CD8-positive, alpha-beta memory T cell (primary cell): ENCODE measurements around the gene FBLN5. TPM values are rescaled to one million over a fixed set of nuclear protein-coding genes. Genes with fewer than 3 reads are reported as not detected.

ENCODE experiments used
- CTCF ChIA-PET: fragments of 350-600 bp; sonication (Branson Sonifier 250); formaldehyde crosslinking; loops from one replicate; lab custom pipeline; 2021; ENCODE audit warnings: antibody characterized with exemption; lab: Charles Lee
- POLR2A ChIA-PET: fragments of 350-600 bp; sonication (Branson Sonifier 250); formaldehyde crosslinking; loops from one replicate; lab custom pipeline; 2021; ENCODE audit warnings: antibody characterized with exemption; lab: Charles Lee
- DNase-seq, 5 donors: peaks; one replicate each; pipeline versions ENCODE4 v3.0.0 to v3.0.0-alpha.2; 2020 to 2022; ENCODE audit warnings: mixed read lengths in 1 of 5
- H3K27ac ChIP-seq: one replicate; pipeline ENCODE4 v1.7.0; 2013; ENCODE audit warnings: low read depth, mild to moderate bottlenecking, low read length, moderate library complexity
- H3K27me3 ChIP-seq: 2 replicates; pipeline ENCODE4 v1.7.0; 2013; ENCODE audit warnings: low read length, mild to moderate bottlenecking; ENCODE audit not compliant: insufficient read depth, poor library complexity, severe bottlenecking
- H3K36me3 ChIP-seq: 2 replicates; pipeline ENCODE4 v1.7.0; 2013; ENCODE audit warnings: mild to moderate bottlenecking, low read length, moderate library complexity; ENCODE audit not compliant: insufficient read depth
- H3K4me1 ChIP-seq: 2 replicates; pipeline ENCODE4 v1.7.0; 2013; ENCODE audit warnings: mild to moderate bottlenecking, low read length, moderate library complexity; ENCODE audit not compliant: insufficient read depth
- H3K4me3 ChIP-seq: 2 replicates; pipeline ENCODE4 v1.7.0; 2013; ENCODE audit warnings: mild to moderate bottlenecking, low read length
- H3K9me3 ChIP-seq: 2 replicates; pipeline ENCODE4 v1.7.0; 2013; ENCODE audit warnings: mild to moderate bottlenecking, low read length
- H3K27ac Mint-ChIP-seq, 8 donors: one replicate each; pipeline ENCODE4 v1.8.0; 2020 to 2021; ENCODE audit warnings: mixed read lengths in 8 of 8, mild to moderate bottlenecking in 6 of 8, inconsistent platforms in 3 of 8, moderate library complexity in 3 of 8
- H3K27me3 Mint-ChIP-seq, 2 donors: one replicate each; pipeline ENCODE4 v1.8.0; 2020 to 2021; ENCODE audit warnings: mixed read lengths in 2 of 2, mild to moderate bottlenecking in 1 of 2, moderate library complexity in 1 of 2
- H3K36me3 Mint-ChIP-seq, 3 donors: one replicate each; pipeline ENCODE4 v1.8.0; 2020 to 2021; ENCODE audit warnings: mixed read lengths in 3 of 3, inconsistent platforms in 1 of 3, mild to moderate bottlenecking in 1 of 3
- H3K4me1 Mint-ChIP-seq, 3 donors: one replicate each; pipeline ENCODE4 v1.8.0; 2020 to 2021; ENCODE audit warnings: mixed read lengths in 3 of 3, inconsistent platforms in 1 of 3, mild to moderate bottlenecking in 1 of 3
- H3K4me3 Mint-ChIP-seq, 7 donors: one replicate each; pipeline ENCODE4 v1.8.0; 2020 to 2021; ENCODE audit warnings: mixed read lengths in 7 of 7, mild to moderate bottlenecking in 6 of 7, moderate library complexity in 4 of 7, inconsistent platforms in 2 of 7
- H3K9me3 Mint-ChIP-seq, 5 donors: one replicate each; pipeline ENCODE4 v1.8.0; 2020 to 2022; ENCODE audit warnings: mixed read lengths in 5 of 5, mild to moderate bottlenecking in 3 of 5, moderate library complexity in 2 of 5, inconsistent platforms in 1 of 5
- polyA plus RNA-seq: library from polyadenylated mRNA; unstranded; fragments of 300-500 nt; fragmentation: Illumina TruSeq; gene quantifications from one replicate; pipeline ENCODE4 v1.2.3, GENCODE V29; 2021
- total RNA-seq, 2 experiments: library from RNA; stranded (reverse); gene quantifications; one replicate each; pipeline ENCODE4 v1.2.3, GENCODE V29; 2021

FBLN5 gene
- total and polyA plus RNA-seq, 3 experiments from 2014 or later, result 0.82 to 12.1 (median 0.96) TPM

DNA sequence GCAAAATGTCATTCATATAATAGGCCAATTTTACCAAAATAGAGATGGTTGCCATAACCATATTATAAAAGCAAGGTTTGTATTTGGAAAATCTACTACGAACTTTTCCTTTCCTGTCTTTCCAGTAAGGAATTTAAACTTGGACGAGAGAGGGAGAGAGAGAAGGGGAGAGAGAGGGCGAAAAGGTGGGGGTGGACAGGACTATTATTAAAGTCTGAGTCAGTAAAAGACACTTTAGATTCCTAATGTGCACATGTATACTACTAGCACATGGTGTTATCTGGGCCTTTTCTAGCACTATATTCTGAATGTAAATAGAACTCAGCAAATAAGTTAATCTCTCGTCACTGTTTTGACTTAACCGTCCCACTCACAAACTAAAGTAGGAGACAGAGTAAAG is 30.4 kb upstream of the FBLN5 start:
- ChIA-PET POLR2A (no interaction called here), CTCF (no interaction called here)
- H3K27me3 Mint-ChIP-seq, result no peaks in the 10 kb centered on the region
- peaks cover 6% of the 10 kb centered on the region for H3K36me3 ChIP-seq
- H3K4me3 ChIP-seq, result no peak overlapping the region
- no peaks in the 10 kb centered on the region for H3K27me3 ChIP-seq
- no peaks in the 10 kb centered on the region for H3K9me3 Mint-ChIP-seq
- H3K4me1 ChIP-seq, result no peaks in the 10 kb centered on the region
- no peak overlapping the region for H3K4me3 Mint-ChIP-seq
- H3K36me3 Mint-ChIP-seq, result peaks cover 0 to 60% (median 20%) of the 10 kb centered on the region in 3 donors
- H3K27ac ChIP-seq, result no peak overlapping the region
- H3K27ac Mint-ChIP-seq, result peak overlapping the region in 1 of 8 donors; percentile 42
- peaks cover 2 to 11% (median 4%) of the 10 kb centered on the region in 3 donors for H3K4me1 Mint-ChIP-seq
- H3K9me3 ChIP-seq, result no peaks in the 10 kb centered on the region
- no peak for DNase-seq

GRCh38 chr14:91975763-91976162 is 28.3 kb upstream of the FBLN5 start:
- no peaks in the 10 kb centered on the region for H3K27me3 ChIP-seq
- H3K9me3 ChIP-seq, result no peaks in the 10 kb centered on the region
- peaks cover 0 to 7% (median 2%) of the 10 kb centered on the region in 3 donors for H3K4me1 Mint-ChIP-seq
- POLR2A ChIA-PET, result no interaction called here
- no peaks in the 10 kb centered on the region for H3K27me3 Mint-ChIP-seq
- H3K27ac Mint-ChIP-seq, result no peak overlapping the region
- no peak for DNase-seq
- H3K27ac ChIP-seq, result no peak overlapping the region
- H3K4me3 Mint-ChIP-seq, result no peak overlapping the region
- no peaks in the 10 kb centered on the region for H3K4me1 ChIP-seq
- peaks cover 13% of the 10 kb centered on the region for H3K36me3 ChIP-seq
- H3K4me3 ChIP-seq, result no peak overlapping the region
- H3K36me3 Mint-ChIP-seq, result peaks cover 0 to 65% (median 18%) of the 10 kb centered on the region in 3 donors
- H3K9me3 Mint-ChIP-seq, result no peaks in the 10 kb centered on the region
- CTCF ChIA-PET, result no interaction called here

DNA sequence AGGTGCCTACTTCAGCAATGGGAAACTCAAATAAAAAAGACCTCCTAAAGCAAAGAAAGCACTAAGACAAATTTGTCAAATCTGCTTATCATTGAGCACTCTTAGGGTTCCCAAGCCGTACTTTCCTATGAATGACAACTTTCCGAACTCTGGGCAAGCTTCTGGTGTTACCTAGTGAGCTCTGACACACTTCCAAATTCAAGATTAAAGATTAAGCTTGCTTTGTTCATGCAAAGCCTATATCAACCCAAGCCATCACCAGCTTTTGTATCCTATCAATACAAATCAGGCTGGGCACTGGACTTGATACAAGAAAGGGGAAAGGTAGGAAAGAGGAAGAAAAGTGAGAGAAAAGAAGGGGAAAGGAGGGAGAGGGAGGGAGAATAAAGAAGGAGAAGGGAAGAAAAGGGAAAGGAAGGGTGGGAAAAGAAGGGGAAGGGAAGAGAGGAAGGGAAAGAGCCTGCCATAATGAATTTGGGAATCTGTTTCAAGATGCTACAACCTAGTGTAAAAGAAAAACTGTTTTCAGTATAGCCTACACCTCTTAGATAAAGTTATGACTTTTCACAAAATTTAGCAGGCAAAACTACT is 23.8 kb upstream of the FBLN5 start:
- POLR2A ChIA-PET, result interaction anchor here (0.6 to 0.7 kb wide), 2 partner anchors 480 to 648 kb away, joined by 3 to 9 read pairs; no protein-coding TSS in a partner anchor
- CTCF ChIA-PET, result no interaction called here
- Histone ChIP-seq H3K4me1 (peaks cover 11% of the 10 kb centered on the region), H3K27me3 (no peaks in the 10 kb centered on the region), H3K4me3 (no peak overlapping the region), H3K36me3 (peaks cover 29% of the 10 kb centered on the region), H3K9me3 (no peaks in the 10 kb centered on the region), H3K27ac (no peak overlapping the region)
- H3K27me3 Mint-ChIP-seq, result no peaks in the 10 kb centered on the region
- DNase-seq, result no peak
- peaks cover 11 to 23% (median 13%) of the 10 kb centered on the region in 3 donors for H3K4me1 Mint-ChIP-seq
- no peak overlapping the region for H3K4me3 Mint-ChIP-seq
- H3K36me3 Mint-ChIP-seq, result peaks cover 0 to 65% (median 14%) of the 10 kb centered on the region in 3 donors
- H3K27ac Mint-ChIP-seq, result peak overlapping the region in 6 of 8 donors; percentile 9 to 70 (median 31)
- H3K9me3 Mint-ChIP-seq, result no peaks in the 10 kb centered on the region

DNA sequence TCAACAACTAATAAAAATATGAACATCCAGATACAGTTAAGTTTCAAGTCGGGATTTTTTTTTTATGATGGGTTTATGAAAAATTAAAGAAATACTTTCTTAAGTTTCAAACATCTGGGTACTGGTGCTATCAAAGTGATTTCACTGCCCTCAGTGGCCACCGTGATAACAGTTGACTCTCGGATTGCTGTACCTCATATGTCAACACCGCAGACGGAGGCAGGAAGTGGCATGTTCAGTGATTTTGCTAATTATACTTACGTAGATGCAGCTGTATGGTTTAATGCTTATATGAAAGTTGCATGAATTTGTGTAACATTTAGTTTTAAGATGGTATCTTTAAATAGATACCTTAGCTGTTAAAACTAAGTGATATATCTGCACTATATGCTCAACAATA is 20.8 kb upstream of the FBLN5 start:
- H3K4me3 Mint-ChIP-seq, result peak overlapping the region in 3 of 7 donors; percentile 6 to 13 (median 9)
- CTCF ChIA-PET, result no interaction called here
- no peaks in the 10 kb centered on the region for H3K27me3 ChIP-seq

DNA sequence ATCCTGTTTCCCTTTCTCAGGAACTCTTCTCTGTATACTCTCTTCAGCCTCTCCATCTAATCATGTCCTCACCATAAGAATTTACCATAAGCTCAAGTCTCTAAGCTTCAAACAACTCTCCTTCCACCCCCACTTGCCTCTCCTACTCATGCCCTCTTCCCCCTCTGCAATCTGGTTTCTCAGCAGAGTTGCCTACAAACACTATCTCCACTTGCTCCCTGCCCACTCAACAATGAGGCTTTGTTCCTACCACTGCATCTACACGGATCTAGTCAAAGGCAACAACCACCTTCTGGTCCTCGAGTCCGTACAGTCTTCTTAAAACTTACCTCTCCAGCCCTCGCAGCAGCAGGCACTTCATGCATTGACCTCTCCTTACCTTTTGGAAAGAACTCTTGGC is 17.2 kb upstream of the FBLN5 start:
- no peak overlapping the region for H3K4me3 Mint-ChIP-seq
- peaks cover 0 to 19% (median 7%) of the 10 kb centered on the region in 3 donors for H3K36me3 Mint-ChIP-seq
- H3K36me3 ChIP-seq, result peaks cover 15% of the 10 kb centered on the region

More for the DNA sequence above, 20.8 kb upstream of the FBLN5 start:
- Mint-ChIP-seq H3K9me3 (no peaks in the 10 kb centered on the region), H3K27me3 (no peaks in the 10 kb centered on the region), H3K4me1 (peaks cover 11 to 23% (median 13%) of the 10 kb centered on the region in 3 donors), H3K36me3 (peaks cover 0 to 44% (median 11%) of the 10 kb centered on the region in 3 donors), H3K27ac (peak overlapping the region in 7 of 8 donors; percentile 23 to 78 (median 50))
- H3K27ac ChIP-seq, result no peak overlapping the region
- peaks cover 29% of the 10 kb centered on the region for H3K36me3 ChIP-seq
- peaks cover 11% of the 10 kb centered on the region for H3K4me1 ChIP-seq
- POLR2A ChIA-PET, result no interaction called here
- H3K9me3 ChIP-seq, result no peaks in the 10 kb centered on the region
- peak; percentile 10 to 73 (median 31) for DNase-seq
- no peak overlapping the region for H3K4me3 ChIP-seq

DNA sequence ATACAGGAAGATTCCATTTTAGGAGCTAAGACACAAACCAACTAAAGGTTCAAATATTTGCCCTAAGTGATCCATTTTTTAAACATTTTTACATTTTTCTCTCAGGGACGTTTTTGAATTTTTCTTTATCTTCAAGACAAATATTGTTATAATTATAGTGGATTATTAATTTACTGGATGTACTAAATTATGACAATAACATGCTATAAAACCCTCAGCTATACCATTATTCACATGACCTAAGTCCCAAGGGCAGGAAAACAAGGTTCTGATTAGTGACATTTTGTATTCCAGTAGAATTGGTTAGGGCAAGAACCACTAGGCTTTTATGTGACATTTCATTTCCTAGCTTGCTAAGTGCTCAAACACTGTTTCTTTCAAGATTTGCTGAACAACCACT is 16.5 kb upstream of the FBLN5 start:
- H3K4me3 Mint-ChIP-seq, result no peak overlapping the region
- POLR2A ChIA-PET, result no interaction called here

More for the DNA sequence above, 17.2 kb upstream of the FBLN5 start:
- ChIA-PET POLR2A (no interaction called here), CTCF (no interaction called here)
- no peak overlapping the region for H3K4me3 ChIP-seq
- H3K9me3 ChIP-seq, result no peaks in the 10 kb centered on the region
- H3K27ac ChIP-seq, result no peak overlapping the region
- peaks cover 11% of the 10 kb centered on the region for H3K4me1 ChIP-seq
- Mint-ChIP-seq H3K9me3 (no peaks in the 10 kb centered on the region), H3K27ac (peak overlapping the region in 1 of 8 donors; percentile 14), H3K4me1 (peaks cover 11 to 23% (median 13%) of the 10 kb centered on the region in 3 donors), H3K27me3 (no peaks in the 10 kb centered on the region)
- DNase-seq, result no peak
- H3K27me3 ChIP-seq, result no peaks in the 10 kb centered on the region

GRCh38 chr14:91963465-91963864 is 16.0 kb upstream of the FBLN5 start:
- H3K27me3 Mint-ChIP-seq, result no peaks in the 10 kb centered on the region
- Histone ChIP-seq H3K9me3 (no peaks in the 10 kb centered on the region), H3K27me3 (no peaks in the 10 kb centered on the region), H3K4me3 (no peak overlapping the region), H3K36me3 (peaks cover 3% of the 10 kb centered on the region), H3K27ac (no peak overlapping the region), H3K4me1 (peaks cover 6% of the 10 kb centered on the region)
- POLR2A ChIA-PET, result no interaction called here
- no peak for DNase-seq
- CTCF ChIA-PET, result no interaction called here
- H3K4me1 Mint-ChIP-seq, result peaks cover 4 to 11% (median 5%) of the 10 kb centered on the region in 3 donors
- no peaks in the 10 kb centered on the region for H3K9me3 Mint-ChIP-seq
- H3K4me3 Mint-ChIP-seq, result no peak overlapping the region
- peaks cover 0 to 7% (median 1%) of the 10 kb centered on the region in 3 donors for H3K36me3 Mint-ChIP-seq
- H3K27ac Mint-ChIP-seq, result no peak overlapping the region

More for the DNA sequence above, 16.5 kb upstream of the FBLN5 start:
- Histone ChIP-seq H3K4me3 (no peak overlapping the region), H3K27ac (no peak overlapping the region), H3K36me3 (peaks cover 8% of the 10 kb centered on the region), H3K27me3 (no peaks in the 10 kb centered on the region), H3K9me3 (no peaks in the 10 kb centered on the region), H3K4me1 (peaks cover 11% of the 10 kb centered on the region)
- no peaks in the 10 kb centered on the region for H3K27me3 Mint-ChIP-seq
- peak overlapping the region in 1 of 8 donors; percentile 14 for H3K27ac Mint-ChIP-seq
- CTCF ChIA-PET, result no interaction called here
- peaks cover 0 to 12% (median 4%) of the 10 kb centered on the region in 3 donors for H3K36me3 Mint-ChIP-seq
- H3K9me3 Mint-ChIP-seq, result no peaks in the 10 kb centered on the region
- DNase-seq, result no peak
- H3K4me1 Mint-ChIP-seq, result peaks cover 10 to 16% (median 10%) of the 10 kb centered on the region in 3 donors

DNA sequence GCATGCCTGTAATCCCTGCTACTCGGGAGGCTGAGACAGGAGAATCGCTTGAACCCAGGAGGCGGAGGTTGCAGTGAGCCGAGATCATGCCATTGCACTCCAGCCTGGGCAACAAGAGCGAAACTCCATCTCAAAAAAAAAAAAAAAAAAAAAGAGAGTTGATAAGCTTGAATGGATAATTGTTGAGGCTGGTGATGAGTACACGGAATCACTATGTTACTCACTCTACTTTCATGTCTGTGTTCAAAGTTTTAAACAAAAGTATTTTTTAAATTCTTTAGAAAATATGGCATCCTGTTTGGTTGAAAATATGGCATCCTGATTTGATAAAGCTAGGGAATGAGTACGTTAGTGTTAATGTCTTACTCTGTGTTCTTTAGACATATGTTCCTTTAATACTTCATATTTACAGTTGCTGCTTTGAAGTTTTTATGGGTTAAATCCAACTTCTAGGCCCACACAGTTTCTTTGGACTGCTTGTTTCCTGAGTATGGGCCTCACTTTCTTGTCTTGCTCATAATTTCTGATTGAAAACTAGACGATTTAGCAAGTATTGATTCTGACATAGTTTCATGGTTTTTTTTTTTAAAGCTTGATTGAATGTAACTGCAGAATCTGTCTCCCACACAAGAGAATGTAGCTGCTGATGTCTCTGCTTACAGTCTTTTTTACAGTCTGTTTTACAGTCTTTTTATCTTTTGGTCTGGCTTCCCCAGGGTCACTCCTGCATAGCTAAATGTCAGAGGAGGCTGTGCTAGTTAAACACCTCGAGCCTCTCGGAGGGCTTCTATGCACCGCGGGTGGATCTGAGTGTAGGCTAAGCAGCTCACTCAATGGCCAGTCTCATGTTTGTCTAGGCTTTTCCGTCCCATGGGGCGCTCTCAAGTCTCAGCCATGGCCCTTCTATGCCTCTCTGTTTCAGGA is 14.1 kb upstream of the FBLN5 start:
- no peak for DNase-seq
- H3K4me3 Mint-ChIP-seq, result no peak overlapping the region
- ChIA-PET POLR2A (no interaction called here), CTCF (no interaction called here)
- Histone ChIP-seq H3K9me3 (no peaks in the 10 kb centered on the region), H3K4me3 (no peak overlapping the region), H3K27me3 (no peaks in the 10 kb centered on the region), H3K36me3 (no peaks in the 10 kb centered on the region), H3K4me1 (no peaks in the 10 kb centered on the region), H3K27ac (no peak overlapping the region)
- H3K36me3 Mint-ChIP-seq, result no peaks in the 10 kb centered on the region
- H3K27ac Mint-ChIP-seq, result peak overlapping the region in 1 of 8 donors; percentile 81
- no peaks in the 10 kb centered on the region for H3K4me1 Mint-ChIP-seq
- H3K9me3 Mint-ChIP-seq, result no peaks in the 10 kb centered on the region
- H3K27me3 Mint-ChIP-seq, result peaks cover 0 to 8% of the 10 kb centered on the region in 2 donors
